Panc1 (cell line): ENCODE measurements around the gene SNHG17. TPM values are rescaled to one million over a fixed set of nuclear protein-coding genes. Genes with fewer than 3 reads are reported as not detected.

Experiments
- ATAC-seq: fragments of 200-7000 bp; cut with Tn5 transposase; 2 replicates; pipeline ENCODE4 v1.9.1; 2020; ENCODE audit warnings: mild to moderate bottlenecking, moderate library complexity
- BruUV-seq: library from RNA; stranded (reverse); fragments of 400-500 nt; replicated peaks from 2 replicates; lab custom pipeline; 2021; lab: Mats Ljungman, UMichigan
- CTCF ChIA-PET: fragments of 300-600 bp; sonication (Branson Sonifier 250); formaldehyde crosslinking; loops from one replicate; lab custom pipeline; 2022; ENCODE audit warnings: antibody characterized with exemption; lab: Charles Lee
- POLR2A ChIA-PET: fragments of 300-600 bp; sonication (Branson Sonifier 250); formaldehyde crosslinking; loops from one replicate; lab custom pipeline; 2022; ENCODE audit warnings: antibody characterized with exemption; lab: Charles Lee
- DNase-seq: peaks from one replicate; pipeline ENCODE4 v3.0.0-alpha.2; 2010; ENCODE audit warnings: low read depth, low spot score
- H3K27ac ChIP-seq: 2 replicates; pipeline ENCODE4 v1.5.1; 2011; ENCODE audit warnings: mild to moderate bottlenecking, low read length, inconsistent platforms
- H3K27me3 ChIP-seq: fragments of 200-500 bp; sonication (Bioruptor generic); 2 replicates; pipeline ENCODE4 v1.6.0; 2014; ENCODE audit warnings: low read length, inconsistent platforms; ENCODE audit not compliant: control insufficient read depth, insufficient read depth
- H3K36me3 ChIP-seq: fragments of 200-500 bp; sonication (Bioruptor generic); 2 replicates; pipeline ENCODE4 v1.5.1; 2014; ENCODE audit warnings: inconsistent platforms, mild to moderate bottlenecking, low read length, moderate library complexity; ENCODE audit not compliant: control insufficient read depth, insufficient read depth
- H3K4me1 ChIP-seq: 2 replicates; pipeline ENCODE4 v1.5.1; 2011; ENCODE audit warnings: inconsistent platforms, mild to moderate bottlenecking, low read length, moderate library complexity; ENCODE audit not compliant: control insufficient read depth, insufficient read depth
- H3K4me3 ChIP-seq, 2 experiments: 2 replicates each; pipeline ENCODE4 v1.5.1; 2011 to 2012; ENCODE audit warnings: low read depth in 2 of 2, low read length in 2 of 2, mild to moderate bottlenecking in 2 of 2, inconsistent platforms in 1 of 2, moderate library complexity in 1 of 2
- H3K9me3 ChIP-seq: fragments of 200-500 bp; sonication (Bioruptor generic); 2 replicates; pipeline ENCODE4 v1.5.1; 2014; ENCODE audit warnings: low read depth, mild to moderate bottlenecking, inconsistent platforms, low read length, moderate library complexity; ENCODE audit not compliant: control insufficient read depth, insufficient read depth
- POLR2AphosphoS5 ChIP-seq: IDR thresholded peaks from 2 replicates; pipeline ENCODE4 v1.6.1; 2012; ENCODE audit warnings: mild to moderate bottlenecking, low read depth, low read length, moderate library complexity
- SIN3A ChIP-seq: IDR thresholded peaks from 2 replicates; pipeline ENCODE4 v1.6.1; 2012; ENCODE audit warnings: low read depth, mild to moderate bottlenecking, low read length, moderate library complexity, borderline replicate concordance; ENCODE audit not compliant: insufficient read depth
- TCF7L2 ChIP-seq: IDR thresholded peaks from 2 replicates; pipeline ENCODE4 v1.6.1; 2011; ENCODE audit warnings: mild to moderate bottlenecking, low read depth, low read length, inconsistent platforms
- in situ Hi-C: cut with HindIII; loops from 2 replicates; pipeline ENCODE4 v1.10.0; 2016; ENCODE audit warnings: low sequenced_read_pairs, low pct_unique_long_range_greater_than_20kb
- intact Hi-C: fragments of 100-400 bp; cut with micrococcal nuclease; formaldehyde crosslinking; loops from one replicate; pipeline ENCODE4 v1.10.0; 2022; ENCODE audit not compliant: unreplicated experiment
- total RNA-seq: library from RNA; stranded (reverse); gene quantifications from one replicate; pipeline ENCODE4 v1.2.1, GENCODE V29; 2021; ENCODE audit not compliant: unreplicated experiment
- TF ChIP-seq, protein P1 (sequence below), 2 experiments: IDR thresholded peaks; 2 replicates each; pipeline ENCODE4 v1.6.1; 2011 to 2012; ENCODE audit warnings: low read depth in 2 of 2, control low read depth in 1 of 2, low read length in 1 of 2, mild to moderate bottlenecking in 1 of 2, moderate library complexity in 1 of 2; ENCODE audit not compliant: insufficient read depth in 1 of 2
- TF ChIP-seq, protein P2 (sequence below): fragments of 450-650 bp; IDR thresholded peaks from 2 replicates; pipeline ENCODE4 v1.5.1; 2017; ENCODE audit warnings: mild to moderate bottlenecking

SNHG17 gene
- total RNA-seq, 1 experiment from 2014 or later: 60.1 TPM

DNA sequence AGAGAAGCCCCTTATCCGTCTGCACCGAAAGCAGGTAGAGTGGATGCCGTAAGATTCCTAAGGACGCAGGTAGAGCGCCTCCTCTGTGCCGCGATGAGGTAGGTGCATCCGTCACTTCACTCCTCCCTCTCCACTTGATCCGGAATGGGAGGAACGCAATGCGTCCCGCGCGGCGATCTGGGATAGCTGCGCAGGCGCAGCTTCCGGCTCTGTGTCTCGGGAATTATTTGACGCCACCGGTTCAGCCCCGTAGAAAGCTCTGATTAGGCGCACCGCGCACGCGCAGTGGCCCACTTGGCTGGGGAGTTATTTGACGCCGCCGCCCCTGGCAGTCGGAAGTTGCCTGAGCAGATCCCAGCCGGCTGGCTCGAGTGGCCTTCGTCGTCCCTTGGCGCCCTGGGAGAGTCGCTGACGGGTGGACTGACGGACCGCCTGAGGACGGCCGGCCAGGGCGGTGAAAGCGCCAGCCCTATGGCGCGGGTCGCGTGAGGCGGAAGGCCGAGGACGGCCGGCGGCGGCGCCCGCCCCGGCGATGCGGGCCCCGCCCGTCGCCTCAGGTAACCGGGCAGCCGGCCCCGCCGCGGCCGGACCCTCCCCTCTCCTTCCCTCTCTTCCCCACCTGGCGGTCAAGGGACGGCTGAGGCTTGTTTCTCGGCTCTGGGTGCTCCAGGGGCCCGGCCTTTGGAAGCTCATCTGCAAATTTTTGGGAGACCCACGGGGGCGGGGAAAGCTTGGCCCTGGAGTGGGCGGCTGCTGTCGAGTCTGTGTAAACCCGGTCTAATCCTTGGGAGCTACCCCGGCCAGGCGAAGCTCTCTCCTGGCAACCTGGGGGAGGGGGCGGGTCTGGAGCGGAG, 37.6 kb upstream of the SNHG17 start, which contains the start of gene RALGAPB:
Gene RALGAPB (plus strand): TSS at position 331 of the 854 bp plus-strand sequence. CDS start 15,590 bp downstream, outside the sequence.
- Histone ChIP-seq H3K27ac (peak within 1 kb of the TSS; percentile 89), H3K4me1 (peaks cover 26% of the 10 kb centered on the region), H3K36me3 (no peaks in the 10 kb centered on the region; the same call in 1 of the 2 replicates), H3K4me3 (peak within 1 kb of the TSS; percentile 61 to 90), H3K9me3 (no peaks in the 10 kb centered on the region), H3K27me3 (no peaks in the 10 kb centered on the region)
- intact Hi-C loops (no loop called here), in situ Hi-C loops (no loop called here)
- POLR2A ChIA-PET: interaction anchor here (0.9 to 1.6 kb wide), 4 partner anchors 12 to 38 kb away, joined by 3 to 5 read pairs (median 3); partner anchors contain the start of gene SNHG17
- DNase-seq (peak; percentile 99), ATAC-seq (peak; percentile 98)
- TF ChIP-seq, protein P1, sequence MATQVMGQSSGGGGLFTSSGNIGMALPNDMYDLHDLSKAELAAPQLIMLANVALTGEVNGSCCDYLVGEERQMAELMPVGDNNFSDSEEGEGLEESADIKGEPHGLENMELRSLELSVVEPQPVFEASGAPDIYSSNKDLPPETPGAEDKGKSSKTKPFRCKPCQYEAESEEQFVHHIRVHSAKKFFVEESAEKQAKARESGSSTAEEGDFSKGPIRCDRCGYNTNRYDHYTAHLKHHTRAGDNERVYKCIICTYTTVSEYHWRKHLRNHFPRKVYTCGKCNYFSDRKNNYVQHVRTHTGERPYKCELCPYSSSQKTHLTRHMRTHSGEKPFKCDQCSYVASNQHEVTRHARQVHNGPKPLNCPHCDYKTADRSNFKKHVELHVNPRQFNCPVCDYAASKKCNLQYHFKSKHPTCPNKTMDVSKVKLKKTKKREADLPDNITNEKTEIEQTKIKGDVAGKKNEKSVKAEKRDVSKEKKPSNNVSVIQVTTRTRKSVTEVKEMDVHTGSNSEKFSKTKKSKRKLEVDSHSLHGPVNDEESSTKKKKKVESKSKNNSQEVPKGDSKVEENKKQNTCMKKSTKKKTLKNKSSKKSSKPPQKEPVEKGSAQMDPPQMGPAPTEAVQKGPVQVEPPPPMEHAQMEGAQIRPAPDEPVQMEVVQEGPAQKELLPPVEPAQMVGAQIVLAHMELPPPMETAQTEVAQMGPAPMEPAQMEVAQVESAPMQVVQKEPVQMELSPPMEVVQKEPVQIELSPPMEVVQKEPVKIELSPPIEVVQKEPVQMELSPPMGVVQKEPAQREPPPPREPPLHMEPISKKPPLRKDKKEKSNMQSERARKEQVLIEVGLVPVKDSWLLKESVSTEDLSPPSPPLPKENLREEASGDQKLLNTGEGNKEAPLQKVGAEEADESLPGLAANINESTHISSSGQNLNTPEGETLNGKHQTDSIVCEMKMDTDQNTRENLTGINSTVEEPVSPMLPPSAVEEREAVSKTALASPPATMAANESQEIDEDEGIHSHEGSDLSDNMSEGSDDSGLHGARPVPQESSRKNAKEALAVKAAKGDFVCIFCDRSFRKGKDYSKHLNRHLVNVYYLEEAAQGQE (IDR thresholded peaks at IDR 0.05; ENCODE audit: insufficient read depth in 1 of 2, low read depth in 2 of 2, low read length in 1 of 2): 0 out of 4 replicates have a peak, but pooled peaks of 1 of the 2 experiments have one; percentile 27
- TF ChIP-seq, protein P2, sequence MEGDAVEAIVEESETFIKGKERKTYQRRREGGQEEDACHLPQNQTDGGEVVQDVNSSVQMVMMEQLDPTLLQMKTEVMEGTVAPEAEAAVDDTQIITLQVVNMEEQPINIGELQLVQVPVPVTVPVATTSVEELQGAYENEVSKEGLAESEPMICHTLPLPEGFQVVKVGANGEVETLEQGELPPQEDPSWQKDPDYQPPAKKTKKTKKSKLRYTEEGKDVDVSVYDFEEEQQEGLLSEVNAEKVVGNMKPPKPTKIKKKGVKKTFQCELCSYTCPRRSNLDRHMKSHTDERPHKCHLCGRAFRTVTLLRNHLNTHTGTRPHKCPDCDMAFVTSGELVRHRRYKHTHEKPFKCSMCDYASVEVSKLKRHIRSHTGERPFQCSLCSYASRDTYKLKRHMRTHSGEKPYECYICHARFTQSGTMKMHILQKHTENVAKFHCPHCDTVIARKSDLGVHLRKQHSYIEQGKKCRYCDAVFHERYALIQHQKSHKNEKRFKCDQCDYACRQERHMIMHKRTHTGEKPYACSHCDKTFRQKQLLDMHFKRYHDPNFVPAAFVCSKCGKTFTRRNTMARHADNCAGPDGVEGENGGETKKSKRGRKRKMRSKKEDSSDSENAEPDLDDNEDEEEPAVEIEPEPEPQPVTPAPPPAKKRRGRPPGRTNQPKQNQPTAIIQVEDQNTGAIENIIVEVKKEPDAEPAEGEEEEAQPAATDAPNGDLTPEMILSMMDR: peak; percentile 68
- peak; percentile 79 for TF ChIP-seq POLR2AphosphoS5
- TF ChIP-seq TCF7L2: peak; percentile 51; the same call in 1 of the 2 replicates
- peak; percentile 55; the same call in 1 of the 2 replicates for TF ChIP-seq SIN3A
- no TSS peak for BruUV-seq
- CTCF ChIA-PET: no interaction called here

DNA sequence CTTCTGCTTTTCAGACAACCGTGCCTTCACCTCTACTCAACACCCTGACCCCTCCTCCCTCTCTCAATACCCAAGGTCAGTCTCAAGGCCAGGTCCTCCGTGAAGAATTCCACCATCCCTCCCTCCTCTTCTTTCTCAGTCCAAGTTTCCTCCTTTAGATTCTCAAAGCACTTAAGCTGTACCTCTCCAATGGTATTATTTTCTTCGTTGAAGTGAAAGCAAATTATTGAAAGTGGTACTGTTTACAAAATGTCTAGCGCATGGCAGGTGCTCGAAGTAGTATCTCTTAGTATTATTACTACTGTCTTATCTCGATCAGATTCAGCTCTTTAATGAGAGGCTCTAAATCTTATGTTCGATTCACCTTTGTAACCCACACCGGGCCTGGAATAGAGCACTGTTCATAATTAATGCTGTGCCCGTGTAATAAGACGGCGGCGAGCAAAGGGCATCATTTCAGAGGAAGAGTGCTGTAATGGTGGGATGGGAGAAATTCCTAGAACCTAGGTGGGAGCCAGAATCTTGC, 36.9 kb upstream of the SNHG17 start:
- ATAC-seq (peak; percentile 23), DNase-seq (no peak)
- no peaks in the 10 kb centered on the region for H3K27me3 ChIP-seq
- H3K9me3 ChIP-seq: no peaks in the 10 kb centered on the region
- ChIA-PET POLR2A (interaction anchor here (0.9 to 1.6 kb wide), 4 partner anchors 12 to 37 kb away, joined by 3 to 5 read pairs (median 3); partner anchors contain the start of gene SNHG17), CTCF (no interaction called here)
- in situ Hi-C loops: no loop called here
- intact Hi-C loops: no loop called here
- no TSS peak for BruUV-seq
- peak overlapping the region; percentile 61 to 90 for H3K4me3 ChIP-seq
- peaks cover 24% of the 10 kb centered on the region for H3K4me1 ChIP-seq
- no peaks in the 10 kb centered on the region; the same call in 1 of the 2 replicates for H3K36me3 ChIP-seq
- TF ChIP-seq TCF7L2: no peak
- peak overlapping the region; percentile 89 for H3K27ac ChIP-seq
